Effector CD8-positive, alpha-beta T cell (primary cell): Measurements from ENCODE around the gene TMEM170A.

Experiments used
- DNase-seq: peaks from one replicate; lab custom pipeline; 2025; lab: John Stamatoyannopoulos, UW

Gene TMEM170A

GRCh38 chr16:75402159-75402820 lies 62.2 kb downstream of the TMEM170A start:
- DNase-seq, result no peak

GRCh38 chr16:75401691-75402090 lies 62.8 kb downstream of the TMEM170A start:
- no peak for DNase-seq

- DNase-seq, result no peak
These were observed 66.2 kb downstream of the TMEM170A start for GRCh38 chr16:75398333-75398732.

GRCh38 chr16:75394941-75395340 lies 69.5 kb downstream of the TMEM170A start:
- no peak for DNase-seq
